HG02759 (cell line): ENCODE data around the gene SLC24A3.

Source experiments
- ATAC-seq: cut with Tn5 transposase; IDR thresholded peaks from one replicate; pipeline ENCODE4 v1.9.1; 2021; ENCODE audit warnings: mild to moderate bottlenecking, moderate library complexity; ENCODE audit not compliant: unreplicated experiment

SLC24A3 gene

GRCh38 chr20:19236371-19237055, 24.1 kb downstream of the SLC24A3 start:
- no peak for ATAC-seq

- no peak for ATAC-seq
Measured at GRCh38 chr20:19241440-19241839, 29.0 kb downstream of the SLC24A3 start.

GRCh38 chr20:19244291-19244690, 31.8 kb downstream of the SLC24A3 start:
- no peak for ATAC-seq

GRCh38 chr20:19249106-19249879, 36.9 kb downstream of the SLC24A3 start:
- no peak for ATAC-seq

GRCh38 chr20:19250346-19250745, 37.9 kb downstream of the SLC24A3 start:
- ATAC-seq: no peak

GRCh38 chr20:19251506-19251905, 39.1 kb downstream of the SLC24A3 start:
- ATAC-seq: no peak

- no peak for ATAC-seq
Measured at GRCh38 chr20:19251958-19252357, 39.5 kb downstream of the SLC24A3 start.

GRCh38 chr20:19252451-19253120, 40.1 kb downstream of the SLC24A3 start:
- ATAC-seq: no peak

- ATAC-seq: no peak
Measured at GRCh38 chr20:19253316-19253715, 40.9 kb downstream of the SLC24A3 start.

GRCh38 chr20:19253916-19254820, 41.7 kb downstream of the SLC24A3 start:
- no peak for ATAC-seq

- no peak for ATAC-seq
Measured at GRCh38 chr20:19254956-19255355, 42.5 kb downstream of the SLC24A3 start.

GRCh38 chr20:19256085-19256484, 43.6 kb downstream of the SLC24A3 start:
- no peak for ATAC-seq

- ATAC-seq: no peak
Measured at GRCh38 chr20:19256906-19257595, 44.6 kb downstream of the SLC24A3 start.

- ATAC-seq: no peak
Measured at GRCh38 chr20:19257865-19258264, 45.4 kb downstream of the SLC24A3 start.

GRCh38 chr20:19259141-19259591, 46.7 kb downstream of the SLC24A3 start:
- no peak for ATAC-seq

- no peak for ATAC-seq
Measured at GRCh38 chr20:19260412-19261090, 48.1 kb downstream of the SLC24A3 start.

- no peak for ATAC-seq
Measured at GRCh38 chr20:19264191-19264590, 51.7 kb downstream of the SLC24A3 start.

- ATAC-seq: no peak
Measured at GRCh38 chr20:19265646-19266374, 53.4 kb downstream of the SLC24A3 start.

- no peak for ATAC-seq
Measured at GRCh38 chr20:19268426-19268825, 56.0 kb downstream of the SLC24A3 start.
